ENCODE measurements around the gene TECPR1.
"Not testable (repeated sequence)": the region's sequence is repeated elsewhere in the genome, so short reads cannot be mapped to it uniquely, and the experiment has no call there.

Gene TECPR1

DNA sequence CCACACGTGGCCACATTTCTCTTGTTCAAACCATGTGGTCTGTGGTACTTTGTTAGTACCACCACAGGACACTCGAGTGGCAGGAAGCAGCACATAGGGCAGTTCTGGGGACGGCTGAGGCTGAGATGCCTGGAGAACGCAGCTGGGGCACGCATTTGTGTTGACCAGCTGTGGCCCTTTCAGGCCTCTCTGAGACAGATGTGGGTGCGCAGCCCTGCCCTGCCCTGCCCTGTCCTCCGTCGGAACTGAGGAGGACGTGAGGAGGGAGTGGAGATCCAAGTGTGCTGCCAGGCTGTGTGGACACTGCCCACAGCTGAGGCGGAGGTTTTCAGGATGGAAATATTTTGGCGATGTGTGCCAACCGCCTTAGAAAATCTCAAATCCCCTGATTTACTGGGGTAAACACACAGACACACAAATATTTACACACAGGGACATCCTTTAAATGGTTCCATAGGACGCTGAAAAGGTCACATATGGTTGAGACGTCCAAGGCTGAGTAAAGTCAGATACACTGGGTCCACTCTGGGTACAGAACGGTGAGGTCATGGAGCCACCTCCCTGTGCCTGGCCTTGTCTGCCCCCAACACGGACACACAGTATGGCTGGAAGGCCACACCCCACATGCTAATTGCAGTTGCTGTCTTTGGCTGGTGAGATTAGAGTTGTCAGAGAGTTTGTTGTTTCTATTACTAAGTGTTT is 26.0 kb downstream of the TECPR1 start:
- DNase-seq, result no peak

DNA sequence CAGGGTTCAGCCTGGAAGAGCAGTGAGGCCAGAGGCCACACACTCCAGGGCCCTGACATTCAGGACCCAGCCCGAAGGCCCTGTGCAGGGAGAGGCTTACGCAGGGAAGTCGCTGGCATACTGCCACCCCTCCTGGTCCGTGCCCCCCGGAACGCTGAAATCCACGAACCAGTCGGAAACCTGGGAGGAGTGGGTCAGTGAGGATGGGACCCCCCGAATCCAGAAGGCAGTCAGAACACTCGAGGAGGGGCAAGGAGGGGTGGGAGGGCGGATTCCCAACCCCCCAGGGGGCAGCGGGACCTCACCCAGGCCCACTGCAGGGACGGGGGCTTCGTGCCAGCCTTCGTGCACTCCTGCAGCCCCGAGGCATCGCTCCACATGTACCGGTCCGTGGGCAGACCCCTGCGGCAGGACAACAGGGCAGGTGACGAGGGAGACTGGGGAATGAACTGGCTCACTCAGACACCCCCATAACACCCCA is 27.3 kb downstream of the TECPR1 start:
- no peak for DNase-seq

DNA sequence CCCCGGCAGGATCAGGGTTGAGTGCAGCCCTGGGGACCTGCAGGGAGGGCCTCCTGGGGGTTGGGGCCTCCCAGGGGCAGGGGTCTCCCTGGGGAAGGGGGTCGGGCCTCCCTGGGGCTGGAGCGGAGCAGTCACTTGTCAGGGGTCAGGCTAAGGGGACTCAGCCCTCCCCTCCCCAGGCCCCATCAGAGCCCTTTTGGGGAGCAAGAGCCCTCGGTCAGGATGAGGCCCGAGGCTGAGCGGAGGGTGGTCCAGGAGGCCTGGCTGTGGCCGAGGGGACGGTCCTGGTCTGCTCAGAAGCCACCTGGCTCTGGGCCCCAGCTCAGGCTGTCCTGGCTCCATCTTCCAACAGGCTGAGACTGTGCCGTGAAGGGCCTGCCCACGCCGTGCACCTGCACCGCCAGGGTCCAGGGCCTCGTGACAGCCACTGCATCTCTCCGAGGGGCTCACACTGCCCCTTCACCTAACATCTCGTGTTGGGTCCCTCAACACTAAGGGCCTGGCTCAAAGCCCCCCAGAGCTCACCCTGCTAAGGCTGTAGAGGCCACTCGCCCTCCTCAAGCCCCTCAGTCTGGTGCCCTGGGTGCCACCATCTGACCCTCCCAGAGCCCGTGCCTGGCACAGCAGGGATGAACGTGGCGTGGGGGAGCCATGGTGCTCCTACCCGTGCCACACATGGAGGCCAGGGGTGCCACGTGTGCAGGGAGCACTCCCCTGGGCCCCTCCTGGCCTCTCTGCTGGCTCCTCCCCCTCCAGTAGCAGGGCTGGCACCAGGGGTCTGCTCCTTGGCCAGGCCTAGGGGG is 27.9 kb downstream of the TECPR1 start:
- no peak for DNase-seq

DNA sequence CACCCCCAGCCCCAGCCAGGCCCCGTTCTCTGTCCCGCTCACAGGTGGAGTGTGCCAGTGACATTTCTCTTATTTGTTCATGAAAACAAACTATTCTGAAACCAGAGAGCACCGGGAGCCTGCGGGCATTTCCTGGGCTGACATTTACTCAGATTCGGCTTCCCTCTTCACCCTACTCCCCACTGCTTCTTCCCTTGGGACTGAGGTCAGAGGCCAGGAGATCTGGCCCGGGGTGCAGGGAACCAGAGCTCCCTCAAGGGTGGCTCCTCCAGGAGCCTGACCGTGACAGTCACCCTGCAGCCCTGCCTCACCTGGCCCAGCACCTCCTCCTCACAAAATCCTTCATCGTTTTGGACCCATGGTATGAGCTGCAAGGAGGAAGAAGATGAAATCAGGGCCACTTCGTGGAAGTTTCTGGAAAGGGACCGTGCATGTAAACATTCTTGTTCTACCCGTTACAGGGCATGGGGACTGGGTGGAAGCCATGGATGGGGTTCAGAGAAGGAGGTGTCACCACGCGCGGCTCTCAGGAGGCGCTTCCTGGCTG is 28.6 kb downstream of the TECPR1 start:
- no peak for DNase-seq

DNA sequence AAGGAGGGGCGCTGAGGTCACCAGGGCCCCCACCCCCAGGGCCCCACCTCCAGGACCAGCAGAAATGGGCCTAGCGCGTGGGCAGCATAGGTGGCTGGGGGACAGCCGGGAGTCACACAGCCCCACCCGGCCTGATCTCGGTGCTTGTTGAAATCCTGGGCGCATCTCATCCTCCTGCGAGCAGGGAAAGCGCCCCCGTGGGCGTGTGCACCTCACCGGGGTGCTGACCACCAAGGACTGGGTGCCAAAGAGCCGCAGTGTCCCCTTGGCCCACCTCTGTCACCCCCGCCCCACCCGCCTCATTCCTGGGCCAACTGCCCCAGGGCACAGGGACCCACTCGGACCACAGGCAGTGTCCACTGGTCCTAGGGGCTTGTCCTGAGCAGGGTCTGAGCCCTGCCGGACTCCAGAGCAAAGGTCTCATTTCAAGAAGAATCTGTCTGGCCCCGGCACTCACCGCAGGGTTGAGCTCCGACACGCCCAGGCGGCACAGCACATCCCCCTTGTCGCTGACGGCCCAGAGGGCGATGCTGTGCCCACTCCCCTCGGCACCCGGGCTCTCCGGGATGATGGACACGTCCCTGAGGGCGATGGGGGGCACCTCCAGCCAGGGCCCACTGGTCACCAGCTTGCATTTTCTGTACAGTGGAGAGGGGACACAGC is 29.4 kb downstream of the TECPR1 start:
- DNase-seq, result no peak

DNA sequence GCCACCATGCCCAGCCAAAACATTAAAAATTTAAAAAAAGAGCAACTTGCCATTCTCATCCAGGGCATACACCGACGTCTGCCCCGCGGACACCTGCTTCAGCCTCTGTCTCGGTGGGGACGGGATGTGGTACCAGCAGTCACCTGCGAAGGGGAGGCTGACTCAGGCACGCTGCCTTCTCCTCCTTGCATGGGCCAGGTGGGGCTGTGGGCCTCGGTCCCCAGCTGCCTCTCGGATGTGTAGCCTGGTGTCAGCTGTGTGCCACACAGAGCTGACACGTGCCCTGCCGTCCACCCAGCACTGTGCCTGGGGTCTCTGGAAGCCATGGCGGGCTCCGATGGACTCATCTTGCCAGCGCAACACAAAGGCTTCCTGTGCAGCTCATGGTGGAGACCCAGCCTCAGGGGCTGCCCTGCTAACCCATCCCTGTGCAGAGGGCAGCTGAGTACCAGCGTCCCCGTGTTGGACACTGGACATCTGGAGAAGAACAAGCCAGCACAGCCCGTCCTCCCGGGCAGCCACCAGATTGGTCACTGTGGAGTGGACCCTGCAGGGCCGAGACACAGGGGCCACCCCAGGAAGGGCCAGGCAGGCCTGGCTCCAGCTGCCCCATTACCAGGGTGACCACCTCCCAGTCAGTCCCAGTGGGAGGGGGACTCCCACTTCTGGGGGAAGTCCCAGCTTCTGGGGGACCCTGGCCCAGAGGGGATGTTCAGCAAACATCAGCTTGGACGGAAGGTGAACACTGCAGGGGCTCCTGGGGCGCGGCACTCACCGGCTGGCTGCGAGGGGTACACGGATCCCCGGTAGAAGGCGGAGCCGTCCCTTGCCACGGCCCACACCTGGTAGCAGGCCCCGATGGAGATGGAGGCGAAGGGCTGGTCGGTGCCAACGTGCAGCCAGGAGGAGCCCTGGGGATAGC is 30.2 kb downstream of the TECPR1 start:
- no peak for DNase-seq

DNA sequence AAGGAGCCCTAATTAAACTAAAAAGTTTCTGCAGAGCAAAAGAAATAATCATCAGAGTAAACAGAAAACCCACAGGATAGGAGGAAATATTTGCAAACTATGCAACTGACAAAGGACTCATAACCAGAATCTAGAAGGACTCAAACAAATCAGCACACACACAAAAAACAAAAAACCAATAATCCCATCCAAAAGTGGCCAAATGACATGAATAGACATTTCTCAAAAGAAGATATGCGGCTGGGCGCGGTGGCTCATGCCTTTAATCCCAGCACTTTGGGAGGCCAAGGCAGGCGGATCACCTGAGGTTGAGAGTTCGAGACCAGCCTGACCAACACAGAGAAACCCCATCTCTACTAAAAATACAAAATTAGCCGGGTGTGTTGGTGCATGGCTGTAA is 32.6 kb downstream of the TECPR1 start:
- not testable (repeated sequence) for DNase-seq

DNA sequence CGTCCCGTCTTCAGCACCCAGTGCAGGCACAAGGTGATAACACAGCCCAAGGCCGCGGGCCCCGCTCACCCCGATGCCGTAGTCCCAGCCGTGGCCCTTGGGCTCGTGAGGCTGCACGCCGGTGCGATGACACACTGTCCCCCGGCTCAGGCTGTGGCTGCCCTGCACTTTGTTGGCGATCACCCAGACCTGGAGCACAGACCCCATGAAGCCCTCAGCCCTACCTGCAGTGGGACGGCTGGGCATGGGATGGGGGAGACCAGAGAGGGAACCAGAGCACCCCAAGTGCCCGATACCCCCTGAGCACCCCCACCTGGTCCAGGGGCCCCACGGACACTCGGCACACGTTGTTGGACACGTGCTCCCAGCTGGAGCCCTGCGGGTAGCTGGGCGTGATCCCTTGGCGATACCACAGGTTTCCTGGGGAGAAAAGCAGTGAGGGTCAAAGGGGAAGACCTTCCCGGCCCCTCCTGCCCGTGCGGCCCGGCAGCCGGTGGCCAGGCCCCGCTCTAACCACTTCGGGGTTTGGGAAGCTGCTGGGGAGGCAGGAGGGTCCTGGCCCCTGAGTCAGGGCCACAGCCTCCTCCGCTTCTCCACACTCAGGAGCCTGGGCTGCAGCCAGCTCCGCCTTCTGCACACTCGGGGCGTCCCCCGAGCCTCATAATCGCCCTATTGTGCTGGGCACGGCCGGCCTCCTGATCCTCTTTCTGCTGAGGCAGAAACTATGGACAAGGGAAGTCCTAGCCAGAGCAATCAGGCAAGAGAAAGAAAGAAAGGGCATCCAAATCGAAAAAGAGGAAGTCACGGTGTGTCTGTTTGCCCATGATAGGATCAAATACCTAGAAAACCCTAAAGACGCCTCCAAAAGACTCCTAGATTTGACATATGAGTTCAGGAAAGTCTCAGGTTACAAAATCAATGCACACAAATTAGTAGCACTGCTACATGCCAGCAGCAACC is 34.1 kb downstream of the TECPR1 start:
- DNase-seq, result no peak

DNA sequence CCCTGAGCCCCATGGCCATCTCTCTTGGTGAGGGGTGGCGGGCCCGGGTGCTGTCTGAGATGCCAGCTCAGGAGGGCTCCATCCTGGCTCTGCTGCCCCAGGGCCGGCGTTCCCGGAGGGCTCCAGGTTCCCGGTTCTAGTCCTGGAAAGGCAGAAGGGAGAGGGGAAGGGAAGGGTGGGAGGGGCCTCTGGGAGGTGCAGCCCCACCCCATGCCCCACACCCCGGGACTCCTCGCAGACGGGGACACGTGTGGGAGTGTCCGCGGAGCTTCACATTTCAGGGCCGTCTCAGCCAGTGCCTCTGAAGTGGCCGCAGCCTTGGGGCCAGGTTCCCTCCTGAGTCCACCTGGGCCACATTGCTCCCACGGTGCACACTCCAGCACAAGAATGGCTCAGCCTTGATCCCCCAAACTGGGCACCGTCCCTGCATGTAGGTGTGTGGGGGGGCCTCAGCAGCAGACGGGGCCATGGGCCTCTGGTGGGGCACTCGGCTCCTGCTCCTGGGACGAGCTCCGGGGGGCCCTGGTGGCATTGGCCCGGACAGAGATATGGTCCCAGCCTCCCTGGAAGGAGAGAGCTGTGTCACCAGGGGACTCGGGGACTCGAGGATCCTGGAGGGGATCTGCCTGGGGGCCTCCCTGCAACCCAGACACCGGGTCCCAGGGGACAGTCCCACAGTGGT is 35.0 kb downstream of the TECPR1 start:
- DNase-seq, result no peak

DNA sequence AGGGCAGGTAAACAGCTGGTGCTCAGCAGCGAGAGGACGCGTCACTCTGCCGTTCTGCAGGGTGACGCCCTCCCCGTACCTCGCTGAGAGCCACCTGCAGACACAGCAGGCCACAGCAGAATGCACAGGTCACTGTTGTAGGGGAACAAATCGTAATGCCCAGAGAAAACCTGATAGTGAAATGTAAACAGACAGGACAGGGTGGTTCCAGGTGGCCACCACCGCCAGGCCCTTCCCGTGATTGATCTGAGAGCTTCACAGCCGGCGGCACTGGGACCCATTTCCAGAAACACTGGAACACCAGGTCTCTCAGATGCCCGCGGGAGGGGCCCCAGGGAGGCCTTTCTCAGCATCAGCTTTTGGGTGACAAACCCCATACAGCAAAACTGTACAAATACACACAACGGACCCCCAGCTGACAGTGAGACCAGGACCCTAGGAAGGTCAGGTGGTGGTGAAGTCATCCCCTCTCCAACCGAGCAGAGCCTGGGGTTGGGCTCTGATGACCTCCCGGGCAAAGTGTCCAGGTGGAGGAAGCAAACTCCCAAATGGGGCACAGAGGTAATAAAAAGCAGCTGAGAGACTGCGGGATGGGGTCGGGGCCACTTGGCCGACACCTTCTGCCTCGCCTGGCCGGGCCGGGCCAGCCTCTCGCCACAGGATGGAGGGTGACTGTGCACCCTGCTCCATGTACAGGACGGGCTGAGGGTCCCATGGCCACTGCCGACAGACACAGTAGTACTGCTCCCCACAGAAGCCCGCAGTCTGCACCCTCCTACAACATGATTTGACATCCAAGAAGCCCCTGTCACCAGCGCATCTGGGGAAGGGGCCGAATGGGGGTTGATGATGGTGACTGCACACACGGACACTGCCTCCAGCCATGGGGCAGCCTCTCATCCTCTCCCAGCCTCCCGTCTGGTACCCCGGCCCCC is 36.2 kb downstream of the TECPR1 start:
- DNase-seq, result no peak

DNA sequence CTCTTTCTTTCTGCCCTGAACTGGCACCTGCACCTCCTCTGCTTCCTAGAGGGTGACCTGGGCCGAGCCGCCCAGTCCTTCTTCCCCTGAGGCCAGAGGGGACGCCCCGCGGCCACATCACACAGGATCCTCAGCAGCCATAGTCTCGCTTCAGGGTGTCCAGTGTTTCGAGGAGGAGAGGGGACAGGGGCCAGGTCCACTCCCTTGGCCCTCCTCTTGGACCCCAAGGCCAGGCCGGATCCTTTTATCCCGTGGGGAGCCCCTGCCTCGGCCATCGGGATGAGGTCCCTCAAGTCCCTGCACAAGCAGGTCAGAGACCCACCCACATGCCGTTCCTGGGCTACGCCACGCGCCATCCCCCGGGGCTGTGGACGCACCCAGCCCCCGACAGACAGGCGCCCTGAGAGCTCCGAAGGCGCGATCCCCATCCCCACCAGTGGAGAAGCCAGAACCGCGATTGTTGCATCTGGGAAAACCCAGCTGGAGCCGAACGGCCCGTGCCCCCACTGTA is 37.2 kb downstream of the TECPR1 start:
- no peak for DNase-seq

DNA sequence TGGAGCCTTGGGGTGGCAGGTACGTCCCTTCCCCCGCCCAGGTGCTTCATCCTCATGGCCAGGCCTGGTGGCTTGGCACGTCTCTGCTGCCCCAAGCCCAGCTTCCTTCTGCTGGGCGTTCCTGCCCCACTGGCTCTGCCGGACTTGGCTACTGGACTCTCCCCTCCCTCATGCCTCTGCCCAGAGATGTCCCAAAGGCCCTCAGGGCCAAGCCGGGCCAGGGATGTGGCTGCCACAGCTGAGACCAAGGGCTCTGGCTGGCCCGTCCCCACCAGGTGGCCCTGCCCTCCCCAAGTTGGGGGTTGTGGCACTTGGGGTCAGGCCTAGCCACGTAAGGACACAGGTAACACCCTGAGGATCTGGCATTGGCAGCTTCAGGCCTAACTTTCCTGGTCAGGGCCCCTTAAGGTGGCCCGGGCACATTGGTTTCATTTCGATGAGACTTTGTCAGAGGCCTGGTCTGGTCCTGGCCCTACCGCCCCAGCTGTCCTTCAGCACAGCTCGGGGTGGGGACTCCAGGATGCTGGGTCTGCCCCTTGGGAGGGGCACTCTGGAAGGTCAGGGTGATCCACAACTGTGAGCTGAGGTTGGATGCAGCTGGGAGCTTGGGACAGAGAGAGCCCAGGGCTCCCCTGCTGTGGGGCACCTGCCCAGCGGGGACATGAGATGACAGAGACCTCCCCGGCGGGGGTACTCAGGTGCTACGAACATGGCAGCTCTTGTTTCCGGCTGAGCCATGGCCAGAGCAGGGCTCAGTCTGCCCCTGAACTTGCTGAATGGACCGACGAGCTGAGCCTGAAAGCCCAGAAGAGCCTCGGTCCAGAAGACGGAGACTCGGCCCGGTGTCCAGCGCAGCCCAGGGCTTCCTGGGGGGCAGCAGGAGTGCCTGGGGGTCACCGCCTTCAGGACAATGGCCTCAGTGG is 37.9 kb downstream of the TECPR1 start:
- no peak for DNase-seq

DNA sequence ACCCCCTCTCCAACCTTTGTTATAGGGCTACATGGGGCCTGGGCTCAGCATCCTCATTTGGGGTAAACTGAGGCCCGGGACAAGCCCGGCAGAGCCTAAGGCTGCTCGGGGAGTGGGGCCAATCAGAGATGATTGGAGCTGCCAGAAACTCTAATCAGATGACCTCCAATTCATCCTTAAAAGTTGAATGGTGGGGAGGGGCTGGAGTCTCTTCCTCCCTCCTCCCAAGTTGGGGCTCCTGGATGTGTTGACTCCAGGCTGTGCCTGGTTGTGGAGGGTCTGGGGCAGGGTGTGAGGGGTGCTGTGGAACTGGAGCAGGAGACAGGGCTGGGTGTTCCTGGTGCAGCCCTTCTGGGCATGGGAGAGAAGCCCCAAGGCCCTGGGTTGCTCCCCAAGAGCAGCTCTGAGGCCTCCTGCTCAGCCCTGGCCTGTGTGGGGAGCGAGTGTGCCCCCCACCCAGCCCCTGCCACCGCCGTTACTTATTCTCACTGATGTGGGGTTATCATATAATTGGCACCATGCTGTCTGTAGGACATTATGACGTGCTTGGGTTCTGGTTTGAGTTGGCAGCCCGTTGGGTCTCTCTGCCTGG is 38.6 kb downstream of the TECPR1 start:
- no peak for DNase-seq

DNA sequence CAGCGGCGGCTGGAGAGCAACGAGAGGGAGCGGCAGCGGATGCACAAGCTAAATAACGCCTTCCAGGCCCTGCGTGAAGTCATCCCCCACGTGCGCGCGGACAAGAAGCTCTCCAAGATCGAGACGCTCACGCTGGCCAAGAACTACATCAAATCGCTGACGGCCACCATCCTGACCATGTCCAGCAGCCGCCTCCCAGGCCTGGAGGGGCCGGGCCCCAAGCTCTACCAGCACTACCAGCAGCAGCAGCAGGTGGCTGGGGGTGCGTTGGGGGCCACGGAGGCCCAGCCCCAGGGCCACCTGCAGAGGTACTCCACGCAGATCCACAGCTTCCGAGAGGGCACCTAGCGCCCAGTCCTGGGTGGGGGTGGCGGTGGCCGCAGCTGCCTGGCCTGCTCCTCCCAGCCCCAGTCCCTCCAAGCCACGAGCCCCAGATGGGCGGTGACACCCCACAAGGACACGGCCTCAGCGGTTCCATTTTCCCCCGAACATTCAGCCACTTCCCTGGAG is 39.4 kb downstream of the TECPR1 start:
- no peak for DNase-seq

DNA sequence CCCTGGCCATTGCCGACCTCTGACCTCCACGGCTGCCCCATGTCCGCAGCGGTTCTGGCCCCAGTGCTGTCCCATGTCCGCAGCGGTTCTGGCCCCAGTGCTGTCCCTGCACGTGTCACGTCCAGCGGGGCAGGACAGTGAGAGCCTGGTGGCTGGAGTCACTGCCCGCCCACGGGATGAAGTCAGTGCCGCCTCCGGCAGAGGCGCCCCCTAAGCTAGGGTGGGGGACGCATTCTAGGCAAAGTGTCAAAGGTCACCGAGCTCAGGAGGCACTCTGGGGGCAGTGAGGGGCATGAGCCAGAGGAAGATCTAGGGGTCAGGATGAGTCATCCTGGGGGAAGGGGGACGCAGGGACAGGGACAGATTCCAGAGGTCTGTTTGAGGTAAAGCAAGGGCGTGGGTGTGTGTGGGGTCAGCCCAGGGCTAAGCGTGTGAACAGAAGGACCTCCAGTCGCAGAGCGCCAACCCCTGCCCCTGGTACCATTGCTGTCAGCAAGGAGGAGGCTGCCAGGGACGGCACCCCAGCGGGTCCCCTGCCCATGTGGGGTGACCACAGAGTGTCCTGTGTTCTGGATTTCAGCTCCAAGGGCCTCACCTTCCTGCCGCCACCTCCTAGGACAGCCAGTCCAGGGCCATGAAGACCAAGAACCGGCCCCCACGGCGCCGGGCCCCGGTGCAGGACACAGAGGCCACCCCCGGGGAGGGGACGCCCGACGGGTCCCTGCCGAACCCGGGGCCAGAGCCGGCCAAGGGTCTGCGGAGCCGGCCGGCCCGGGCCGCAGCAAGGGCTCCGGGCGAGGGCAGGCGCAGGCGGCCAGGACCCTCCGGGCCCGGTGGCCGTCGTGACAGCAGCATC is 40.1 kb downstream of the TECPR1 start:
- no peak for DNase-seq

DNA sequence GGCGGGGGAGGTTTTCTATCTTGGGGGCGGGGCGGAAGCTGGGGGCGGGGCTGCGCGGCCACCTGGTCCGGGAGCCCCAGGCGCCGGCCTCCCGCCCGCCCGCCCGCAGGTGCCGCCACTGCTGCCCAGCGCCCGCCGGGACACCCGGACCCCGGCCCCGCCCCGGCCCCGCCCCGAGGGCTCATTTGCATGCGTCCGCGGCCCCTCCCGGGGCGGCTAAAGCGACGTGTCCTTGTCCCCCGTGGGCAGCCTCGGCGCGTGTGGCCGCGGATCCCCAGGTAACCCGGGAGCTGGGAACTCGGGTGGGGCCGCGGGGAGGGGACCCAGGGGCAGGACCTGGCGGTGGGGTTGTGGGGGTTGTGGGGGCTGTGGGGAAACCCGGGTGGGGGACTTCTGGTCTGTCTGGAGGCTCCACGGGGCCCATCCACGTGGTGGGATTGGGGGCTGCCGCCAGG is 40.8 kb downstream of the TECPR1 start, which contains the start of gene BHLHA15:
Gene BHLHA15, plus strand, starts transcription at position 219 of the 455 bp plus-strand sequence. CDS start 871 bp downstream, outside the sequence.
- DNase-seq, result no peak

All from NCI-H2029 treated with DMSO at 0.1 percent for 48 hours (cell line).